SU-DHL-6 (cell line): ENCODE results near the gene MME.

ENCODE experiments used
- EZH2phosphoT487 ChIP-seq: fragments of 200-600 bp; sonication (generic), shearing (Covaris generic); conservative IDR thresholded peaks from 2 replicates; pipeline ENCODE4 v1.6.1; 2018; ENCODE audit warnings: mild to moderate bottlenecking, antibody characterized with exemption, low read length, moderate library complexity, mixed read lengths
- TF ChIP-seq, protein P1 (sequence below): fragments of 200-600 bp; sonication (generic); IDR thresholded peaks from one replicate; pipeline ENCODE4 v1.5.1; 2017; ENCODE audit warnings: antibody characterized with exemption, mild to moderate bottlenecking, low read length, moderate library complexity; ENCODE audit not compliant: insufficient read depth, poor library complexity, severe bottlenecking

DNA sequence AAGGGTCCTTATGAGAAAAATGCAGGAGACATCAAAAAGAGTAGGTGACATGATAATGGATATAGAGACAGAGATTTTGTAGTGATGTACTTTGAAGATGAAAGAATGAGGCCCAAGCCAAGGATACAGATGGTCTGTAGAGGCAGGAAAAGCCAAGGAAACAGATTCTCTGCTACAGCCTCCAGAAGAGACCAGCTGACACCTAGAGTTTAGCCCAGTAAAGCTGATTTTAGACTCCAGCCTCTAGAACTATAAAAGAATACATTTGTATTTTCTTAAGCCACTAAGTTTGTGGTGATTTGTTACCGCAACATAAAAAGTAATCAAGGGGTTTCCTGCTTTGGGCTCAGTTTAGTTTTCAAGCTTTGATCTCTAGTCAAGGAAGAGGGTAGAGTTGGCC lies 148.6 kb downstream of the MME start:
- TF ChIP-seq, protein P1, sequence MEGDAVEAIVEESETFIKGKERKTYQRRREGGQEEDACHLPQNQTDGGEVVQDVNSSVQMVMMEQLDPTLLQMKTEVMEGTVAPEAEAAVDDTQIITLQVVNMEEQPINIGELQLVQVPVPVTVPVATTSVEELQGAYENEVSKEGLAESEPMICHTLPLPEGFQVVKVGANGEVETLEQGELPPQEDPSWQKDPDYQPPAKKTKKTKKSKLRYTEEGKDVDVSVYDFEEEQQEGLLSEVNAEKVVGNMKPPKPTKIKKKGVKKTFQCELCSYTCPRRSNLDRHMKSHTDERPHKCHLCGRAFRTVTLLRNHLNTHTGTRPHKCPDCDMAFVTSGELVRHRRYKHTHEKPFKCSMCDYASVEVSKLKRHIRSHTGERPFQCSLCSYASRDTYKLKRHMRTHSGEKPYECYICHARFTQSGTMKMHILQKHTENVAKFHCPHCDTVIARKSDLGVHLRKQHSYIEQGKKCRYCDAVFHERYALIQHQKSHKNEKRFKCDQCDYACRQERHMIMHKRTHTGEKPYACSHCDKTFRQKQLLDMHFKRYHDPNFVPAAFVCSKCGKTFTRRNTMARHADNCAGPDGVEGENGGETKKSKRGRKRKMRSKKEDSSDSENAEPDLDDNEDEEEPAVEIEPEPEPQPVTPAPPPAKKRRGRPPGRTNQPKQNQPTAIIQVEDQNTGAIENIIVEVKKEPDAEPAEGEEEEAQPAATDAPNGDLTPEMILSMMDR, result no peak
- TF ChIP-seq EZH2phosphoT487, result no peak
